MM.1S (cell line): ENCODE results near the gene ADAMTSL3.

Experiments used
- CTCF ChIP-seq: fragments of 300-600 bp; sonication (generic); IDR thresholded peaks from 2 replicates; pipeline ENCODE4 v1.5.1; 2016; ENCODE audit warnings: antibody characterized with exemption, low read length, mixed read lengths
- EZH2 ChIP-seq: fragments of 300-600 bp; sonication (generic); optimal IDR thresholded peaks from 2 replicates; pipeline ENCODE3; 2017; ENCODE audit warnings: low read depth, mild to moderate bottlenecking, antibody characterized with exemption, low read length, mixed read lengths

- TF ChIP-seq EZH2 (no peak), CTCF (no peak)
Measured at GRCh38 chr15:83810110-83810509, 156.2 kb downstream of the ADAMTSL3 start.
